Measurements from ENCODE around the gene MRTFA. TPM values are rescaled to one million over a fixed set of nuclear protein-coding genes. Genes with fewer than 3 reads are reported as not detected.
A peak's percentile ranks its signal among the peaks of the same experiment; 100 is the strongest.

The MRTFA gene
- total and polyA plus RNA-seq, 9 of the 15 experiments (the other 6 are each of a cell fraction or from before 2014, with no cell fraction given) = 0.84 to 21.1 (median 3.7) TPM

GRCh38 chr22:40552070-40552469 lies 84.4 kb downstream of the MRTFA start (continued):
- TF ChIP-seq ZNF134 (CRISPR knock-in tag; conservative IDR thresholded peaks at IDR 0.05) (no peak), CREM (IDR thresholded peaks at IDR 0.05; ENCODE audit: low read depth) (peak; percentile 79), IRF9 (tag; IDR thresholded peaks at IDR 0.05) (no peak), PTTG1 (tag; IDR thresholded peaks at IDR 0.05; ENCODE audit: low read depth) (no peak), ILK (tag; IDR thresholded peaks at IDR 0.05; ENCODE audit: borderline replicate concordance, low read depth) (no peak), UBTF (IDR thresholded peaks at IDR 0.05; ENCODE audit: borderline replicate concordance in 1 of 2, low read depth in 2 of 2, low read length in 2 of 2) (0 out of 4 replicates have a peak, but pooled peaks of 1 of the 2 experiments have one; percentile 73), XRCC3 (IDR thresholded peaks at IDR 0.05) (no peak), HINFP (tag; conservative IDR thresholded peaks at IDR 0.05; ENCODE audit: low read depth) (no peak), MEIS2 (IDR thresholded peaks at IDR 0.05; ENCODE audit: partially characterized antibody) (peak; percentile 34), ESRRB (CRISPR knock-in tag; IDR thresholded peaks at IDR 0.05; ENCODE audit: borderline replicate concordance) (no peak), KAT8 (IDR thresholded peaks at IDR 0.05; ENCODE audit: low read depth) (no peak), SMARCC2 (IDR thresholded peaks at IDR 0.05; ENCODE audit: low read depth) (no peak), CAMTA2 (CRISPR knock-in tag; conservative IDR thresholded peaks at IDR 0.05) (no peak), HNRNPL (IDR thresholded peaks at IDR 0.05; ENCODE audit: low read depth, low read length) (no peak), SIX5 (IDR thresholded peaks at IDR 0.05; ENCODE audit: borderline replicate concordance in 1 of 2, insufficient read depth in 1 of 2, low read depth in 1 of 2, low read length in 2 of 2) (no peak), RFX7 (CRISPR knock-in tag; IDR thresholded peaks at IDR 0.05) (no peak), ARHGAP35 (IDR thresholded peaks at IDR 0.05; ENCODE audit: partially characterized antibody) (no peak), ZNF398 (CRISPR knock-in tag; IDR thresholded peaks at IDR 0.05) (no peak), ZNF282 (CRISPR knock-in tag; IDR thresholded peaks at IDR 0.05) (no peak), MECOM (CRISPR knock-in tag; IDR thresholded peaks at IDR 0.05) (no peak), ZNF277 (CRISPR knock-in tag; IDR thresholded peaks at IDR 0.05; ENCODE audit: borderline replicate concordance) (no peak)
